22Rv1 (cell line): ENCODE results near the gene UBA52.

Experiments used
- ZFX ChIP-seq: fragments of 450-650 bp; IDR thresholded peaks from 2 replicates; pipeline ENCODE4 v1.6.1; 2017; ENCODE audit warnings: antibody characterized with exemption, borderline replicate concordance
- TF ChIP-seq, protein P1 (sequence below): fragments of 450-650 bp; IDR thresholded peaks from 2 replicates; pipeline ENCODE4 v1.5.1; 2017; ENCODE audit warnings: mild to moderate bottlenecking

DNA sequence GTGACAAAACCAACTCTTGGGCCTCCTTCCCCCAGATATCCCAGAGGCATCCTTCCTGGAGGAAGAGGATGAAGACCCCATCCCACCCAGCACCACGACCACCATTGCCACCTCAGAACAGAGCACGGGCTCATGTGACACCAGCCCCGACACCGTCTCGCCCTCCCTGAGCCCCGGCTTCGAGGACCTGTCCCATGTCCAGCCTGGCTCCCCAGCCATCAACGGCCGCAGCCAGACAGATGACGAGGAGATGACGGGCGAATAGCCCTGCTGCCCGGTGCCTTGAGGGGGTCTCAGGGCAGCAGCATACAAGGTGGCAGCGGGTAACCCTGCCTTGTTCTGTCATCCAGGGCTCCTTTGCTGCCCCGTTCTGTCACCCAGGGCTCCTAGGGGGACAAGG lies 3.3 kb upstream of the UBA52 start:
- TF ChIP-seq, protein P1, sequence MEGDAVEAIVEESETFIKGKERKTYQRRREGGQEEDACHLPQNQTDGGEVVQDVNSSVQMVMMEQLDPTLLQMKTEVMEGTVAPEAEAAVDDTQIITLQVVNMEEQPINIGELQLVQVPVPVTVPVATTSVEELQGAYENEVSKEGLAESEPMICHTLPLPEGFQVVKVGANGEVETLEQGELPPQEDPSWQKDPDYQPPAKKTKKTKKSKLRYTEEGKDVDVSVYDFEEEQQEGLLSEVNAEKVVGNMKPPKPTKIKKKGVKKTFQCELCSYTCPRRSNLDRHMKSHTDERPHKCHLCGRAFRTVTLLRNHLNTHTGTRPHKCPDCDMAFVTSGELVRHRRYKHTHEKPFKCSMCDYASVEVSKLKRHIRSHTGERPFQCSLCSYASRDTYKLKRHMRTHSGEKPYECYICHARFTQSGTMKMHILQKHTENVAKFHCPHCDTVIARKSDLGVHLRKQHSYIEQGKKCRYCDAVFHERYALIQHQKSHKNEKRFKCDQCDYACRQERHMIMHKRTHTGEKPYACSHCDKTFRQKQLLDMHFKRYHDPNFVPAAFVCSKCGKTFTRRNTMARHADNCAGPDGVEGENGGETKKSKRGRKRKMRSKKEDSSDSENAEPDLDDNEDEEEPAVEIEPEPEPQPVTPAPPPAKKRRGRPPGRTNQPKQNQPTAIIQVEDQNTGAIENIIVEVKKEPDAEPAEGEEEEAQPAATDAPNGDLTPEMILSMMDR = no peak
- TF ChIP-seq ZFX = no peak
